IPS-18a (cell line): ENCODE data around the gene NUP214.

Experiments
- H3K27ac ChIP-seq: one replicate; pipeline ENCODE4 v1.5.1; 2013; ENCODE audit warnings: low read length
- H3K27me3 ChIP-seq: one replicate; pipeline ENCODE4 v1.6.1; 2013; ENCODE audit warnings: mild to moderate bottlenecking, low read length; ENCODE audit not compliant: control insufficient read depth, insufficient read depth
- H3K36me3 ChIP-seq: one replicate; pipeline ENCODE4 v1.6.1; 2013; ENCODE audit warnings: low read depth, low read length; ENCODE audit not compliant: control insufficient read depth
- H3K4me1 ChIP-seq: one replicate; pipeline ENCODE4 v1.6.1; 2013; ENCODE audit warnings: low read depth, low read length; ENCODE audit not compliant: control insufficient read depth
- H3K4me3 ChIP-seq: one replicate; pipeline ENCODE4 v1.5.1; 2013; ENCODE audit warnings: low read length
- H3K9ac ChIP-seq: one replicate; pipeline ENCODE4 v1.6.1; 2013; ENCODE audit warnings: mild to moderate bottlenecking, low read length, moderate library complexity
- H3K9me3 ChIP-seq: one replicate; pipeline ENCODE4 v1.6.1; 2013; ENCODE audit warnings: low read depth, low read length; ENCODE audit not compliant: control insufficient read depth

The NUP214 gene

DNA sequence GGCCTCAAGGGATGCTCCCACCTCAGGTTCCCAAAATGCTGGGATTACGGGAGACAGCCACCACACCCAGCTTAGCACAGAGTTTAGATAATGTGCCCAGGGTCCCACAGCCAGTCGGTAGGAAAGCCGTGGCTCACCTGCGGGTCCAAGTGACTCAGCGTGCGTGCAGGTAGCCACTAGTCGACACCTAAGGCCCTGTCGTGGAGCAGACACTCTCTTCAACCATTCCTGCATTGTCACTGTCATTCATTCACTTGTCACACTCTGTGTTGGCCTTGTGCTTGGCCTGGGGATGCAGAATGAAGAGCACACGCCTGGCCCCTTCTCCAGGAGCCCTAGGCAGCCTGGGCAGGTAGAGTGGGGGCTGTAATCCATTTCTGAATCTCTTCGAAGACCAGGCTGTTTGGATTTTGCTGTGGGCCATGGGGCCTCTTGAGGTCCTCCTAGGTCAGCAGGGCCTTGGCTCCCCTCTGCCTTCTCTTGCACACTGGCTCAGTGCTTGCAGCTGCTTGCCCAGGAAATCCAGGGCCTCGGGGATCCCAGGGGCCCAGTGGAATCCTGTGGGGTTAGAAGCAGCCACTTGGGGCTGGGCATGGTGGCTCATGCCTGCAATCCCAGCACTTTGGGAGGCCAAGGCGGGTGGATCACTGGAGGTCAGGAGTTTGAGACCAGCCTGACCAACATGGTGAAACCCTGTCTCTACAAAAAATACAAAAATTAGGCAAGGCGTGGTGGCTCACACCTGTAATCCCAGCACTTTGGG, 35.2 kb upstream of the NUP214 start:
- Histone ChIP-seq H3K9me3 (no peaks in the 10 kb centered on the region), H3K9ac (no peak overlapping the region), H3K36me3 (no peaks in the 10 kb centered on the region), H3K4me1 (no peaks in the 10 kb centered on the region), H3K4me3 (no peak overlapping the region), H3K27me3 (no peaks in the 10 kb centered on the region), H3K27ac (no peak overlapping the region)

- Histone ChIP-seq H3K9me3 (no peaks in the 10 kb centered on the region), H3K36me3 (no peaks in the 10 kb centered on the region), H3K4me3 (no peak overlapping the region), H3K27me3 (no peaks in the 10 kb centered on the region), H3K4me1 (peaks cover 6% of the 10 kb centered on the region), H3K27ac (no peak overlapping the region), H3K9ac (no peak overlapping the region)
These were observed 33.9 kb upstream of the NUP214 start for GRCh38 chr9:131091352-131091992.

- Histone ChIP-seq H3K9me3 (no peaks in the 10 kb centered on the region), H3K27me3 (no peaks in the 10 kb centered on the region), H3K4me1 (peaks cover 7% of the 10 kb centered on the region), H3K27ac (no peak overlapping the region), H3K9ac (no peak overlapping the region), H3K36me3 (no peaks in the 10 kb centered on the region), H3K4me3 (no peak overlapping the region)
These were observed 33.4 kb upstream of the NUP214 start for GRCh38 chr9:131092030-131092429.

DNA sequence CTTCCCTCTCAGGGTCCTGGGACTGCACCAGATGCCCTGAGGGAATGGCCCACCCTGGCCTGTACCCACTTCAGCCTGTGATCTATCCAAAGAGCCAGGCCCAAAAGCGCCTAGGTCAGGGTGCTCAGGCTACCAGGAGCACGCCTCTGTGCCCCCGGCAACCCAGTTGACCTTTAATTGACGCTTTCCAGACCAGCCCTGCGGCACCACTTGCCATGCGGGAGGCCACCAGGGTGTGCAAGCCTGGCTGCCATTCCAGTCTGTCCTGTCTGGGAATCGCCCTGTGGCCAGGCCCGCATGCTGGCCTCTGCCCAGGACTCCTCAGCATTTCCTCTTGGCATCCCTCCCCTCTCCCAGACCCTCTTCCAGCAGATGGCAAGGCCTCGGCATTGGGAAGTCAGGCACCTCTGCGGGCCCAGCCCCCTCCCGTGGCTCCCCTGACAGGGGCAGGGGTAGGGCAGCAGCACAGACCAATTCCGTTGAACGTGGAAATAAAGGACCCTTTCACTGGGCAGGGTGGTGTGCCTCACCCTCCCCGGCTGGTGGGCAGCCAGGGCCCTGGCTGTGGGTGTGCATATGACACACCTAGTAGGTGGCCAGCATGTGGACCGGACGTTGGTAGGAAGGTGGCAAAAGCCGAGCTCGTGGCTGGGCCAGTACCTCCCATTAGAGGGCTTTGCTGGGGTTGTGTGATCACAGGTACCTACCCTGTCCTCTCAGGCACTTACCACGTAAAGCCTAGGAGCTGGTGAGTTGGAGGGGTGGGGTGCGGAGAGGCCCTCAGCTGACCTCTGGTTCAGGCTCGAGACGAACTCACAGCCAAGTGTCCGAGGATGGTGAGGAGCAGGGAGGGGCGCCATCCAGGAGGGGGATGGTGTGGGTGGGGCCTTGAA, 32.6 kb upstream of the NUP214 start:
- Histone ChIP-seq H3K36me3 (no peaks in the 10 kb centered on the region), H3K27ac (no peak overlapping the region), H3K9ac (no peak overlapping the region), H3K4me1 (peaks cover 14% of the 10 kb centered on the region), H3K9me3 (no peaks in the 10 kb centered on the region), H3K27me3 (no peaks in the 10 kb centered on the region), H3K4me3 (no peak overlapping the region)

GRCh38 chr9:131094015-131094414, 31.4 kb upstream of the NUP214 start:
- Histone ChIP-seq H3K9me3 (no peaks in the 10 kb centered on the region), H3K4me1 (peaks cover 24% of the 10 kb centered on the region), H3K4me3 (no peak overlapping the region), H3K27me3 (no peaks in the 10 kb centered on the region), H3K9ac (no peak overlapping the region), H3K36me3 (peaks cover 5% of the 10 kb centered on the region), H3K27ac (no peak overlapping the region)

DNA sequence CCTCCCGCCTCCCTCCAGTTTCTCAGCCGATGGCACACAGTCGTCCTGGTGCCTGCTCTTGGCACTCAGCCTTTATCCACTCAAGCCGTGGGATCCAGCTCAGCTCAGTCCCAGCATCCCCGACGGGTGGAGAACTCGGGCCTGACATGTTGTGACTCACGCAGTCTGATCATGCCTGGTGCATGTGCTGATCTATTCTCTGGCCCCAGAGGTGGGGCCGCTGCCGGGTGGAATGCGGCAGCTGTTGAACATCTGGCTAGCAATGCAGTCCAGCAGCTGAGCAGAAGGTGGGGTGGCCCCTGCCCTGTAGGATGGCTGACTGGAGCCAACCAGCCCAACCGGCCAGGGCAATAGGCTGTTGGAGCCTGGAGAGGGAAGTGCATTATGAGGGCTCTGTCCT, 30.8 kb upstream of the NUP214 start:
- H3K27me3 ChIP-seq = no peaks in the 10 kb centered on the region
- no peak overlapping the region for H3K4me3 ChIP-seq
- H3K36me3 ChIP-seq = peaks cover 9% of the 10 kb centered on the region
- H3K27ac ChIP-seq = no peak overlapping the region
- H3K9me3 ChIP-seq = no peaks in the 10 kb centered on the region
- H3K9ac ChIP-seq = no peak overlapping the region
- H3K4me1 ChIP-seq = peaks cover 28% of the 10 kb centered on the region

DNA sequence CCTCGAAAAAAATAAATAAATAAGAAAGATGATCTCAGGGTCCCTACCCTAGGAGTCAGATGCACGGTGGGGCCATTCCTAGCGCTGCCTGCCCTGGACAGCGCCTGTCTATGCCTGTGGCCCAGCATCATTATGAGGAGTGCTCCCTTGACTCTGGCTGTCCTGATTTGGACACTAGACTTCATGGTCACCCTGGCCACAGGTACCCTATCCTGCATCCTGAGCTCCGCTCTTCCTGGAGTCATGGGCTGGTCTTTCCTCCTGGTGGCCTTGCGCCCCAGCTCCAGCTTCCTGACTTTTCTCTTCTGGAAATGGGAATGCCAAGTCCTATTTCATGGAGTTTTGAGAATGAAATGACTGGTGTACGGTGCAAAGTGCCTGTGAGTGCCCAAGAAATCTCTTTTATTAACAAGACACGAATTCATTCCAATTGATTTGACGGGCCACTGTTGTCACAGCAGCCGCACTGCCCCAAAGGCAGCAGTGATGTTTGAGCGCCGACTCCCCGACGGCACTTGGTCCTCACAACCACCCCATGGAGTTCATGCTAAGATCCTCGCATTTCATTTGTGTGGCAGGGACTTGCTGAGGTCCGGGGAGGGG, 29.6 kb upstream of the NUP214 start:
- H3K36me3 ChIP-seq = peaks cover 9% of the 10 kb centered on the region
- peak overlapping the region; percentile 39 for H3K9ac ChIP-seq
- H3K9me3 ChIP-seq = no peaks in the 10 kb centered on the region
- H3K4me1 ChIP-seq = peaks cover 28% of the 10 kb centered on the region
- H3K4me3 ChIP-seq = peak overlapping the region; percentile 65
- H3K27ac ChIP-seq = no peak overlapping the region
- no peaks in the 10 kb centered on the region for H3K27me3 ChIP-seq

DNA sequence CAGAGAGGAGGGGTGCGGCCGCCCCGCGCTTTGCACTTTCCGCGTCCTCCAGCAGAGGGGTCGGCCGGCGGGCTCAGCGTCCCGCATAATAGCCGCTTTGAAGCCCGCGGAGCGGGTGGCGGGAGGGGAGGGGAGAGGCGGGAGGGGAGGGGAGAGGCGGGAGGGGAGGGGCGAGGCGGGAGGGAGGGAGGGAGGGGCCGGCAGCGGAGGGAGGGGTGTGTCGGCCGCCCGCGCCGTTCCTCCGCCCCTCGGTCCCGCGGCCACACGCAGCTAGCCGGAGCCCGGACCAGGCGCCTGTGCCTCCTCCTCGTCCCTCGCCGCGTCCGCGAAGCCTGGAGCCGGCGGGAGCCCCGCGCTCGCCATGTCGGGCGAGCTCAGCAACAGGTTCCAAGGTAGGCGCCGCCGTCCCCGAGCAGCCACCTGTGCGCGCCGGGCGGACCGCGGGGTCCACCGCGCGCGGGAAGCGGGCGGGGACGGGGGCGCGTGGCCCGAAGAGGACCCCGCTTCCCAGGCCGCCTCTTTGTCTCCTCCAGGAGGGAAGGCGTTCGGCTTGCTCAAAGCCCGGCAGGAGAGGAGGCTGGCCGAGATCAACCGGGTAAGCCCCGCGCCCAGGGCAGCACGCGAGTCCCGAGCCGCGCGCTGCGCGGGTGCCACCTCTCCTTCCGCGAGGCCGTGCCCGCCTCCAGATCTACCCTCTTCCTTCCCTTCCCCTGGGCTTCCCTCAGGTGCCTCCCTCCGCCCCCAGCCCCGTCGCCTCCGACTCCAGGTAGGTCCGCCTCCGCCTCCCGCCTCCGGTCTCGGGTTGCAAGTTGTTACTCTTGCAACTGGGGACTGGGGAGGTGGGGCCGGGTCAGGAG, 28.9 kb upstream of the NUP214 start, which contains the start of gene AIF1L:
Gene AIF1L, plus strand, starts transcription at position 263 of the 857 bp plus-strand sequence. Its CDS starts 99 bp downstream, at position 362.
- no peaks in the 10 kb centered on the region for H3K9me3 ChIP-seq
- H3K4me3 ChIP-seq = peak within 1 kb of the TSS; percentile 88
- peak within 1 kb of the TSS; percentile 95 for H3K9ac ChIP-seq
- H3K27me3 ChIP-seq = no peaks in the 10 kb centered on the region
- peak within 1 kb of the TSS; percentile 67 for H3K27ac ChIP-seq
- H3K36me3 ChIP-seq = peaks cover 9% of the 10 kb centered on the region
- H3K4me1 ChIP-seq = peaks cover 28% of the 10 kb centered on the region

DNA sequence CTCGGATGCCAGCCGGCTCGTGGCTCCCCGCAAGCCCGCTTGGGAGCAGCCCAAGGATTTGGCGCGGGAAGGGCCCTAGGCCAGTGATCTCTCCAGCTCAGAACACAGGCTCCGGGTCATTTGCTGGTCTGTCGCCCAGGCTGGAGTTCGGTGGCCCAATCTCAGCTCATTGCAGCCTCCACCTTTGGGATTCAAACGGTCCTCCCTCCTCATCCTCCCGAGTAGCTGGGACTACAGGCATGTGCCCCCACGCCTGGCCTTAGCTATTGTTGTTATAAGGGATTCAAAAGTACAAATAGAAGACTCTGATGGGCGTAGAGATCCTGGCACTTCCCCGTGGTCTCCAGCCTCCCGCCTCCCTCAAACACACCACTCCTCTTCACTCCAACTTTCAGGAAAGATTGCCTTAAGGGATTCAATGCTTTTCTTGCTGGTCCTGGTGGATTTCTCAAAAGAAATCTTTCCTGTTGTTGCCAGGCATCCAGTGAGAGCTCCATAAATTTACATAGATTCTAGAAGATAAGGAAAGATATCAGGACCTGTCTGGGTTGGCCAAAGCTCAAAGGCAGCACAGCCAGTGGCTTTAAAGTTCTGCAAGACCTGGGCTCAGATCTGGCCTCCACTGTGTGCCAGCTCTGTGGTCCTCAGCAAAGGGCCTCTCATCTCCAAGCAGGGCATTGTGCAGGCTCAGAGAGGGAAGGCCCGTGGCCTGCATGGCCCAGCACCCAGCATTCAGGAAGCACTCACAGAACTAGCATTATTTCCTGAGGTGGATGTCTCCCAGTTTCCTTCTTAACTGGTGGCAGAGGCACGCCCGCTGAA, 28.0 kb upstream of the NUP214 start:
- H3K4me3 ChIP-seq = peak overlapping the region; percentile 88
- H3K9me3 ChIP-seq = no peaks in the 10 kb centered on the region
- no peaks in the 10 kb centered on the region for H3K27me3 ChIP-seq
- H3K27ac ChIP-seq = peak overlapping the region; percentile 67
- peak overlapping the region; percentile 95 for H3K9ac ChIP-seq
- H3K4me1 ChIP-seq = peaks cover 28% of the 10 kb centered on the region
- H3K36me3 ChIP-seq = peaks cover 9% of the 10 kb centered on the region

DNA sequence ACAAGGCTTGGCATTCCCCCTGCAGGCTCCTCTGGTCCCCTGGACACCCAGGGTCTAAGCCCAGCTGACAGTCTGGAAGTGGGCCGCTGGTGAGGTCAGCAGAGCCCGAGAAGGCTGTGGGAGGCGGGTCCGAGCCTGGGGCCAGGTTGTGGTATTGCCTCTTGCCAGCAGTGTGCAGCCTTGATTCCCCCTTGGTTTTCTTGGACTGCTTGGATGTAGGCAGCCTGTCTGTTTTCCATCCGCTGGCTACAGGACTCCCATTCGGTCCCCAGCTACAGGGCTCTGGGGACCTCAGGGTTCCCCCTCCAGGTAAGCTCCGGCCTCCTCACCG, 27.5 kb upstream of the NUP214 start:
- Histone ChIP-seq H3K9ac (peak overlapping the region; percentile 95), H3K4me3 (peak overlapping the region; percentile 88), H3K9me3 (no peaks in the 10 kb centered on the region), H3K27me3 (no peaks in the 10 kb centered on the region), H3K4me1 (peaks cover 34% of the 10 kb centered on the region), H3K27ac (no peak overlapping the region), H3K36me3 (peaks cover 9% of the 10 kb centered on the region)
